Measurements from ENCODE around the gene LMBR1L. TPM values are rescaled to one million over a fixed set of nuclear protein-coding genes. Genes with fewer than 3 reads are reported as not detected.

Gene LMBR1L
- total RNA-seq, 1 experiment from 2014 or later: 78.2 TPM

- TF ChIP-seq TEAD4 (CRISPR knock-in tag; IDR thresholded peaks at IDR 0.05): no peak
- no peak for TF ChIP-seq ZNF671 (CRISPR knock-in tag; IDR thresholded peaks at IDR 0.05)
- no peak for TF ChIP-seq ZNF532 (CRISPR knock-in tag; IDR thresholded peaks at IDR 0.05; ENCODE audit: borderline replicate concordance)
- TF ChIP-seq FOXJ3 (CRISPR knock-in tag; IDR thresholded peaks at IDR 0.05; ENCODE audit: borderline replicate concordance): no peak
- TF ChIP-seq GTF2I (CRISPR knock-in tag; conservative IDR thresholded peaks at IDR 0.05): no peak
- no peak for TF ChIP-seq KAT7 (CRISPR knock-in tag; IDR thresholded peaks at IDR 0.05; ENCODE audit: borderline replicate concordance)
- TF ChIP-seq ATF6 (CRISPR knock-in tag; IDR thresholded peaks at IDR 0.05): no peak
- TF ChIP-seq NFYB (CRISPR knock-in tag; conservative IDR thresholded peaks at IDR 0.05; ENCODE audit: low read depth): 0 out of 2 replicates have a peak, but pooled peaks have one; percentile 22
- TF ChIP-seq ZNF281 (CRISPR knock-in tag; IDR thresholded peaks at IDR 0.05): no peak
- TF ChIP-seq ESRRA (CRISPR knock-in tag; IDR thresholded peaks at IDR 0.05; ENCODE audit: borderline replicate concordance): no peak
- no peak for TF ChIP-seq IRF1 (CRISPR knock-in tag; IDR thresholded peaks at IDR 0.05)
- TF ChIP-seq ZNF121 (CRISPR knock-in tag; IDR thresholded peaks at IDR 0.05): no peak
- no peak for TF ChIP-seq ELF4 (CRISPR knock-in tag; IDR thresholded peaks at IDR 0.05; ENCODE audit: low read depth)
- peak; percentile 88; the same call in 1 of the 2 replicates for TF ChIP-seq FOXK1 (CRISPR knock-in tag; IDR thresholded peaks at IDR 0.05)
- no peak for TF ChIP-seq ZNF512 (CRISPR knock-in tag; IDR thresholded peaks at IDR 0.05; ENCODE audit: borderline replicate concordance)
- peak; percentile 81 for TF ChIP-seq GABPB1 (CRISPR knock-in tag; IDR thresholded peaks at IDR 0.05)
- TF ChIP-seq ZSCAN18 (CRISPR knock-in tag; IDR thresholded peaks at IDR 0.05): no peak
- TF ChIP-seq CDX4 (CRISPR knock-in tag; IDR thresholded peaks at IDR 0.05; ENCODE audit: borderline replicate concordance): no peak
- TF ChIP-seq ZBTB21 (CRISPR knock-in tag; IDR thresholded peaks at IDR 0.05; ENCODE audit: borderline replicate concordance): no peak
Measured at GRCh38 chr12:49069507-49070346, 40.9 kb downstream of the LMBR1L start, which contains the start of gene RHEBL1 (continued).
